K562 (cell line): ENCODE results near the gene CD109. TPM values are rescaled to one million over a fixed set of nuclear protein-coding genes. Genes with fewer than 3 reads are reported as not detected.

ENCODE experiments used
- ATAC-seq: fragments of 200-7000 bp; cut with Tn5 transposase; 3 replicates; pipeline ENCODE4 v1.9.1; 2020; ENCODE audit warnings: moderate library complexity
- BruUV-seq: library from RNA; stranded (reverse); fragments of 400-500 nt; replicated peaks from 2 replicates; lab custom pipeline; 2021; lab: Mats Ljungman, UMichigan
- CTCF ChIA-PET: fragments of 300-600 bp; formaldehyde crosslinking; extraction: SDS; loops from one replicate; lab custom pipeline; 2021; ENCODE audit warnings: low intra/inter-chr PET ratio; lab: Yijun Ruan, JAX
- POLR2A ChIA-PET: fragments of 300-600, 350-650 bp; sonication (Branson Sonifier 250); formaldehyde crosslinking; extraction: SDS; loops from one replicate; lab custom pipeline; 2021; ENCODE audit warnings: antibody characterized with exemption, inconsistent platforms; lab: Yijun Ruan, JAX
- DNase-seq, 4 experiments: peaks; one replicate each; pipeline versions ENCODE4 v3.0.0 to v3.0.0-alpha.2; 2011 to 2018; ENCODE audit warnings: low spot score in 3 of 4, mixed read lengths in 3 of 4; ENCODE audit errors: extremely low read depth in 1 of 4
- FAIRE-seq: peaks from 2 replicates; lab custom pipeline; 2011; peaks lifted over from hg19 to GRCh38; lab: Jason Lieb, UNC
- H2AFZ ChIP-seq: 2 replicates; pipeline ENCODE4 v1.6.0; 2011; ENCODE audit warnings: low read depth, low read length, control low read depth, inconsistent platforms
- H3K27ac ChIP-seq: fragments of 200-600 bp; 3 replicates; pipeline ENCODE4 v1.8.0; 2011; ENCODE audit warnings: low read depth, mild to moderate bottlenecking, control low read depth, inconsistent platforms, low read length, moderate library complexity, mixed read lengths; ENCODE audit errors: extremely low read depth
- H3K27me3 ChIP-seq, 2 experiments: fragments of 300-600 bp in 1 of 2; 2 replicates in 1 of 2; 3 replicates in 1 of 2; pipeline versions ENCODE4 v1.6.0 to v1.8.0; 2011; ENCODE audit warnings: inconsistent platforms in 2 of 2, low read length in 2 of 2, mild to moderate bottlenecking in 1 of 2, mixed read lengths in 1 of 2, moderate library complexity in 1 of 2; ENCODE audit not compliant: control insufficient read depth in 2 of 2, insufficient read depth in 2 of 2
- H3K36me3 ChIP-seq: fragments of 300-600 bp; 3 replicates; pipeline ENCODE4 v1.8.0; 2011; ENCODE audit warnings: mild to moderate bottlenecking, low read length, inconsistent platforms; ENCODE audit not compliant: control insufficient read depth, insufficient read depth
- H3K4me1 ChIP-seq, 2 experiments: fragments of 200-600 bp in 1 of 2; replicated peaks in 1 of 2; 2 replicates in 1 of 2; 3 replicates in 1 of 2; pipeline versions ENCODE4 v1.5.1 to v1.8.0; 2011; ENCODE audit warnings: inconsistent platforms in 2 of 2, low read length in 2 of 2, mild to moderate bottlenecking in 1 of 2, mixed read lengths in 1 of 2, moderate library complexity in 1 of 2; ENCODE audit not compliant: control insufficient read depth in 2 of 2, insufficient read depth in 2 of 2
- H3K4me2 ChIP-seq: 2 replicates; pipeline ENCODE4 v1.6.1; 2011; ENCODE audit warnings: low read length, control low read depth, inconsistent platforms, mixed read lengths; ENCODE audit not compliant: insufficient read depth
- H3K4me3 ChIP-seq: fragments of 200-600 bp; sonication (generic), shearing (Covaris generic); 2 replicates; pipeline ENCODE4 v1.5.1; 2016; ENCODE audit warnings: control low read depth, inconsistent platforms
- H3K79me2 ChIP-seq: fragments of 200-600 bp; 3 replicates; pipeline ENCODE4 v1.8.0; 2011; ENCODE audit warnings: low read length, inconsistent platforms; ENCODE audit not compliant: control insufficient read depth, insufficient read depth
- H3K9ac ChIP-seq, 2 experiments: 2 replicates each; pipeline versions ENCODE4 v1.6.0 to v1.6.1; 2011; ENCODE audit warnings: low read depth in 2 of 2, low read length in 2 of 2, control low read depth in 1 of 2, inconsistent platforms in 1 of 2, mild to moderate bottlenecking in 1 of 2, mixed read lengths in 1 of 2; ENCODE audit not compliant: insufficient read depth in 1 of 2
- H3K9me1 ChIP-seq: one replicate; pipeline ENCODE4 v1.6.0; 2011; ENCODE audit warnings: inconsistent platforms, mild to moderate bottlenecking, low read length, moderate library complexity; ENCODE audit not compliant: control insufficient read depth, insufficient read depth
- H3K9me3 ChIP-seq: replicated peaks from 2 replicates; pipeline ENCODE4 v1.5.1; 2011; ENCODE audit warnings: low read depth, low read length, inconsistent platforms; ENCODE audit not compliant: control insufficient read depth, insufficient read depth
- H4K20me1 ChIP-seq: replicated peaks from 2 replicates; pipeline ENCODE4 v1.6.1; 2011; ENCODE audit warnings: low read length, inconsistent platforms, mixed read lengths; ENCODE audit not compliant: control insufficient read depth, insufficient read depth
- CREM ChIP-seq: IDR thresholded peaks from 2 replicates; pipeline ENCODE4 v1.6.1; 2014; ENCODE audit warnings: antibody characterized with exemption, low read depth
- FOXA3 ChIP-seq, 2 experiments: fragments of 450-650 bp in 1 of 2; sonication (generic) in 1 of 2; formaldehyde crosslinking; IDR thresholded peaks in 1 of 2; conservative IDR thresholded peaks in 1 of 2; 2 replicates each; pipeline versions ENCODE4 v1.4.0 to v1.8.0; 2020 to 2022; ENCODE audit warnings: mild to moderate bottlenecking in 2 of 2, missing genetic modification reagents in 1 of 2
- POU5F1 ChIP-seq: fragments of 150-350 bp; IDR thresholded peaks from 2 replicates; pipeline ENCODE4 v1.6.1; 2014; ENCODE audit warnings: borderline replicate concordance, low read length, low read depth, mild to moderate bottlenecking; ENCODE audit not compliant: partially characterized antibody
- PRPF4 ChIP-seq: fragments of 200-400 bp; formaldehyde crosslinking; IDR thresholded peaks from one replicate; pipeline ENCODE4 v1.6.1; 2017; ENCODE audit warnings: low read length, low read depth, mild to moderate bottlenecking; ENCODE audit not compliant: insufficient read depth, poor library complexity, severe bottlenecking
- PURB ChIP-seq: sonication (generic); formaldehyde crosslinking; IDR thresholded peaks from 2 replicates; pipeline ENCODE4 v1.9.0; 2021; ENCODE audit warnings: low read depth, mild to moderate bottlenecking, missing genetic modification reagents
- SNRNP70 ChIP-seq: fragments of 200-400 bp; formaldehyde crosslinking; optimal IDR thresholded peaks from 2 replicates; pipeline ENCODE3; 2017; ENCODE audit warnings: low read depth, low read length
- ZNF583 ChIP-seq: fragments of 250-450 bp; sonication (Bioruptor Pico); IDR thresholded peaks from 2 replicates; pipeline ENCODE4 v1.4.0; 2020
- ZNF584 ChIP-seq: fragments of 200-800 bp; sonication (Bioruptor generic); IDR thresholded peaks from 2 replicates; pipeline ENCODE4 v1.6.1; 2016; ENCODE audit warnings: low read depth, mild to moderate bottlenecking, missing genetic modification characterization, missing compliant biosample characterization
- ZNF586 ChIP-seq: fragments of 450-650 bp; formaldehyde crosslinking; conservative IDR thresholded peaks from 2 replicates; pipeline ENCODE4 v1.4.0; 2020; ENCODE audit warnings: mild to moderate bottlenecking, moderate library complexity
- WGBS: fragments of 100-300 bp; shearing (Covaris generic); methylation state at CpG from one replicate; pipeline ENCODE4 v1.1.6; 2016; ENCODE audit warnings: low coverage, mixed read lengths; ENCODE audit not compliant: insufficient coverage; ENCODE audit errors: missing lambda C conversion rate; 5-methylcytosine and 5-hydroxymethylcytosine counted together
- in situ Hi-C: fragments of 300-500 bp; cut with MboI; formaldehyde crosslinking; loops from 4 replicates; pipeline ENCODE4 v1.15.0; 2018; ENCODE audit warnings: inconsistent platforms, mixed read lengths
- intact Hi-C: fragments of 100-400 bp; cut with micrococcal nuclease; formaldehyde crosslinking; loops from 2 replicates; pipeline ENCODE4 v1.14.2; 2022
- polyA plus RNA-seq, 8 experiments: library from polyadenylated mRNA; depleted of rRNA in 4 of 8; stranded (reverse) in 5 of 8; unstranded in 3 of 8; fragments of >200 nt; fragmentation: Nextera tagmentation in 2 of 8; fragmentation: Illumina TruSeq in 1 of 8; extraction: Ambion mirVana in 2 of 8; extraction: Trizol in 1 of 8; gene quantifications; 2 replicates each; pipeline versions ENCODE4 v1.2.1 to v1.2.3, GENCODE V29; 2011 to 2014; ENCODE audit warnings: inconsistent platforms in 1 of 8, missing spikeins in 1 of 8
- total RNA-seq, 7 experiments: library from RNA; depleted of rRNA in 6 of 7; stranded (reverse); fragments of >200 nt in 6 of 7; fragmentation: Illumina TruSeq in 2 of 7; extraction: Trizol in 2 of 7; gene quantifications; 2 replicates each; pipeline versions ENCODE4 v1.2.1 to v1.2.3, GENCODE V29; 2011 to 2021; ENCODE audit warnings: low replicate concordance in 1 of 7

The CD109 gene
- total and polyA plus RNA-seq, 9 of the 15 experiments (the other 6 are each of a cell fraction or from before 2014, with no cell fraction given) = under 0.01 to 0.22 (median 0.11) TPM

GRCh38 chr6:73724389-73724788 lies 28.4 kb downstream of the CD109 start:
- ChIA-PET CTCF (interaction anchor here (0.7 kb wide), 1 partner anchor 1360 kb away, joined by 3 read pairs; no protein-coding TSS in a partner anchor), POLR2A (no interaction called here)
- Histone ChIP-seq H3K9ac (no peak overlapping the region), H3K9me3 (no peaks in the 10 kb centered on the region), H3K4me2 (no peak overlapping the region), H2AFZ (no peak overlapping the region), H4K20me1 (no peaks in the 10 kb centered on the region), H3K9me1 (no peaks in the 10 kb centered on the region), H3K4me1 (no peaks in the 10 kb centered on the region), H3K27ac (no peak overlapping the region), H3K36me3 (no peaks in the 10 kb centered on the region), H3K79me2 (no peaks in the 10 kb centered on the region), H3K4me3 (no peak overlapping the region), H3K27me3 (no peaks in the 10 kb centered on the region; a peak in 2 of 5 replicates)
- WGBS = 21% methylated on average over 3 of the region's 3 CpGs
- FAIRE-seq (no peak), ATAC-seq (no peak), DNase-seq (no peak)
- in situ Hi-C loops (no loop called here), intact Hi-C loops (no loop called here)
- BruUV-seq = no TSS peak
- no peak for TF ChIP-seq ZNF583 (CRISPR knock-in tag)
- no peak for TF ChIP-seq PRPF4
- TF ChIP-seq ZNF586 (CRISPR knock-in tag) = no peak
- TF ChIP-seq POU5F1 = no peak
- no peak for TF ChIP-seq CREM
- no peak for TF ChIP-seq PURB (CRISPR knock-in tag)
- no peak for TF ChIP-seq SNRNP70
- no peak for TF ChIP-seq ZNF584 (CRISPR knock-in tag)
- no peak for TF ChIP-seq FOXA3 (CRISPR knock-in tag; conservative IDR thresholded peaks at IDR 0.05 in 1 of 2, IDR thresholded peaks at IDR 0.05 in 1 of 2)
